SJCRH30 (cell line): ENCODE results near the gene SPATA3. TPM values are rescaled to one million over a fixed set of nuclear protein-coding genes. Genes with fewer than 3 reads are reported as not detected.

Experiments used
- DNase-seq, 2 experiments: peaks; one replicate each; pipeline ENCODE4 v3.0.0-alpha.2; 2015 to 2020
- H3K27ac ChIP-seq: fragments of 250-450 bp; sonication (Bioruptor Pico); 2 replicates; pipeline ENCODE4 v1.5.1; 2020; ENCODE audit warnings: mild to moderate bottlenecking, moderate library complexity
- H3K27me3 ChIP-seq: fragments of 250-450 bp; sonication (Bioruptor Pico); 2 replicates; pipeline ENCODE4 v1.5.1; 2020; ENCODE audit warnings: mild to moderate bottlenecking, moderate library complexity
- H3K36me3 ChIP-seq: fragments of 250-450 bp; sonication (Bioruptor Pico); 2 replicates; pipeline ENCODE4 v1.5.1; 2020; ENCODE audit warnings: mild to moderate bottlenecking, moderate library complexity
- H3K4me1 ChIP-seq: fragments of 250-450 bp; sonication (Bioruptor Pico); 2 replicates; pipeline ENCODE4 v1.5.1; 2020; ENCODE audit warnings: mild to moderate bottlenecking, moderate library complexity
- H3K4me3 ChIP-seq: fragments of 250-450 bp; sonication (Bioruptor Pico); 2 replicates; pipeline ENCODE4 v1.5.1; 2020; ENCODE audit warnings: mild to moderate bottlenecking, moderate library complexity
- H3K9me3 ChIP-seq: fragments of 250-450 bp; sonication (Bioruptor Pico); replicated peaks from 2 replicates; pipeline ENCODE4 v1.5.1; 2020; ENCODE audit warnings: mild to moderate bottlenecking, moderate library complexity
- total RNA-seq: library from RNA; depleted of rRNA; stranded (reverse); fragments of >200 nt; shearing (Covaris generic); gene quantifications from 2 replicates; pipeline ENCODE4 v1.2.3, GENCODE V29; 2014

Gene SPATA3
- total RNA-seq, 1 experiment from 2014 or later = not detected

DNA sequence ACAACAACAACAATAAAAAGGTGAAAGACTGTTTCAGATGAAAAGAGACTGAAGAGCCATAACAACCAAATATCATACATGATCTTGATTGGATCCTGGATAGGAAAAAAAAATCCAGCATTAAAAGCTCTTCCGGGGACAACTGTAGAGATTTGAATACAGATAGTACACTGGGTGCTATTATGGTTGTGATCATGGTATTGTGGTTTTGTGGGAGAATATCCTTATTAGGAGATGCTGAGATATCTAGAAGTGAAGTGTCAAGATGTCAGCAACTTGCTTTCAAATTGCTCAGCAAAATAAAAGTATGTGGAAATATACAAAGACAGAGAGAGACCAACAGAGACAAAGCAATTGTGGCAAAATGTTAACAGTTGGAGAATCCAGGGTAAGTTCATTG is 15.5 kb upstream of the SPATA3 start:
- 0 out of 2 replicates have a peak, but pooled peaks cover 3% of the 10 kb centered on the region for H3K9me3 ChIP-seq
- peaks cover 24% of the 10 kb centered on the region for H3K27me3 ChIP-seq
- no peak for DNase-seq
- H3K4me3 ChIP-seq = no peak overlapping the region
- H3K27ac ChIP-seq = no peak overlapping the region
- no peaks in the 10 kb centered on the region for H3K4me1 ChIP-seq
- no peaks in the 10 kb centered on the region for H3K36me3 ChIP-seq

DNA sequence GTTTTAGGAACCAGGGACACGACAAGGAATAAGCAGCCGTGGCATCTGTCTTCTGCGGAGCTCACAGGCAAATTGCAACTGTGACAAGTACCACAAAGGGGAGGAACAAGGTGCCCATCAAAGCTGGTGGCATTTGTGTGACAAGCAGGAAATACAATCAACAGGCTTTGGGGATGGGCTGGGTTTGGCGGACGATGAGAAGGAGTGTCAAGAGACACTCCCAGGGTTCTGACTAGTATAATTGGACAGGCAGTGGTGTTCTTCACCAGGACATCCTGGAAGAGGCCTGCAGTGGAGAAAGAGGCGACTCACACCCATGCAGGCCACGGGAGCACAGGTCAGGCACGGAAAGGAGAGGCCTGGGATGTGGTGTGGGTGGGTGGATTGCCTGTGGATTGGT is 14.2 kb upstream of the SPATA3 start:
- Histone ChIP-seq H3K36me3 (no peaks in the 10 kb centered on the region), H3K4me1 (no peaks in the 10 kb centered on the region), H3K4me3 (no peak overlapping the region), H3K27me3 (peaks cover 25% of the 10 kb centered on the region), H3K27ac (no peak overlapping the region), H3K9me3 (0 out of 2 replicates have a peak, but pooled peaks cover 3% of the 10 kb centered on the region)
- DNase-seq = no peak

DNA sequence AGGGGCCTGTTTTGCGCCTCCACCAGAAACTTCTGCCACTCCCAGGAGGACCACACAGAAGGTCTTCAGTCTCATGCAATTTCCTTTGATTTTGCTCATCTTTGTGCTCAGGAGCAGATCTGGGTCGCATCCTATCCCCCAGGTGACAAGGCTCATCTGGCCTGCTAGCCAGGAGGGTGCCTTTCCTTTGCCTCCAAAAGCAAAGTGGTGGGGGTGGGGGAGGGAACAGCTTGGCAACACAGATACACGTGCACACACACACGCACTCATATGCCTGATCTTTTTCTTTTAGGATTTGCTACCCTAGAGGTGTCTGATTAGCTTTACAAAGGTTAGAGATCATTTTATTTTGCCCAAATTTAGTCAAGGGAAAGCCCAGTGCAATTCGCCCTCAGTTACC is 13.8 kb upstream of the SPATA3 start:
- DNase-seq = no peak
- no peak overlapping the region for H3K27ac ChIP-seq
- H3K9me3 ChIP-seq = 0 out of 2 replicates have a peak, but pooled peaks cover 3% of the 10 kb centered on the region
- H3K4me3 ChIP-seq = no peak overlapping the region
- peaks cover 21% of the 10 kb centered on the region for H3K27me3 ChIP-seq
- no peaks in the 10 kb centered on the region for H3K4me1 ChIP-seq
- no peaks in the 10 kb centered on the region for H3K36me3 ChIP-seq

DNA sequence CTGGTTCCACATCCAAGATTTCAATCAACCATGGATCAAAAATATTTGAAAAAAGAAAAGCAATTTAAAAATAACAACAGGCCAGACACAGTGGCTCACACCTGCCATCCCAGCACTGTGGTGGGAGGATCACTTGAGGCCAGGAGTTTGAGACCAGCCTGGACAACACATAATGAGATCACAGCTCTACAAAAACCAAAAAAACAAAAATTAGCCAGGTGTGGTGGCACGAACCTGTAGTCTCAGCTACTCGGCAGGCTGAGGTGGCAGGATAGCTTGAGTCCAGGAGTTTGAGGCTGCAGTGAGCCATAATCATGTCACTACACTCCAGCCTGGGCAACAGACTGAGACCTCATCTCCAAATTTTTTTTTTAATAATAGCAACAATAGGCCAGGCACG is 13.4 kb upstream of the SPATA3 start:
- H3K9me3 ChIP-seq = 0 out of 2 replicates have a peak, but pooled peaks cover 3% of the 10 kb centered on the region
- no peaks in the 10 kb centered on the region for H3K36me3 ChIP-seq
- no peak overlapping the region for H3K27ac ChIP-seq
- no peak overlapping the region for H3K4me3 ChIP-seq
- DNase-seq = no peak
- H3K27me3 ChIP-seq = peaks cover 18% of the 10 kb centered on the region
- H3K4me1 ChIP-seq = no peaks in the 10 kb centered on the region

DNA sequence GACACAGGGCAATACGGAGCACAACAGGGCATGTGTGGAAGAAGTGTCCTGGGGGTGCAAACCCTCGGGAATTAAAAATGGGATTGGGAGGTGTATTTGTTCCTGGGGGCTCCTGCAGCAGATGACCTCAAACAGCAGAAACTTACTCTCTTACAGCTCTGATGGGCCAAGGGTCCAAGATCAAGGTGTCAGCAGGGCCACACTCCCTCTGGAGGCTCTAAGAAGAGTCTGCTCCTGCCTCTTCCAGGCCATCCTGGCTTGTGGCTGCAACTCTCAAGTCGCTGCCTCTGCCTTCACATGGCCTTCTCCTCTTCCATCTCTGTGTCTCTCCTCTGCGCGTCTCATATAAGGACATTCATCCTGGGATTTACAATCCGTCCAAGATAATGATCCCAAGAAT is 12.4 kb upstream of the SPATA3 start:
- Histone ChIP-seq H3K27ac (no peak overlapping the region), H3K4me3 (no peak overlapping the region), H3K36me3 (no peaks in the 10 kb centered on the region), H3K9me3 (no peaks in the 10 kb centered on the region), H3K27me3 (peaks cover 20% of the 10 kb centered on the region), H3K4me1 (no peaks in the 10 kb centered on the region)
- DNase-seq = no peak

- no peaks in the 10 kb centered on the region for H3K4me1 ChIP-seq
- H3K27me3 ChIP-seq = peaks cover 22% of the 10 kb centered on the region; the same call in 1 of the 2 replicates
- H3K9me3 ChIP-seq = no peaks in the 10 kb centered on the region
- no peaks in the 10 kb centered on the region for H3K36me3 ChIP-seq
- no peak overlapping the region for H3K27ac ChIP-seq
- H3K4me3 ChIP-seq = no peak overlapping the region
- DNase-seq = no peak
These were observed 11.3 kb upstream of the SPATA3 start for GRCh38 chr2:230984393-230985220.

GRCh38 chr2:230985519-230986231 is 10.2 kb upstream of the SPATA3 start:
- H3K27ac ChIP-seq = no peak overlapping the region
- no peaks in the 10 kb centered on the region for H3K9me3 ChIP-seq
- H3K36me3 ChIP-seq = no peaks in the 10 kb centered on the region
- H3K4me1 ChIP-seq = no peaks in the 10 kb centered on the region
- H3K4me3 ChIP-seq = no peak overlapping the region
- DNase-seq = no peak
- peaks cover 22% of the 10 kb centered on the region; the same call in 1 of the 2 replicates for H3K27me3 ChIP-seq

GRCh38 chr2:230986520-230987136 is 9.3 kb upstream of the SPATA3 start:
- Histone ChIP-seq H3K9me3 (no peaks in the 10 kb centered on the region), H3K27ac (no peak overlapping the region), H3K4me1 (no peaks in the 10 kb centered on the region), H3K27me3 (peaks cover 18% of the 10 kb centered on the region; the same call in 1 of the 2 replicates), H3K36me3 (no peaks in the 10 kb centered on the region), H3K4me3 (peak overlapping the region; percentile 35)
- no peak for DNase-seq

GRCh38 chr2:230987137-230988020 is 8.5 kb upstream of the SPATA3 start:
- Histone ChIP-seq H3K9me3 (no peaks in the 10 kb centered on the region), H3K27me3 (peaks cover 11% of the 10 kb centered on the region; the same call in 1 of the 2 replicates), H3K4me3 (peak overlapping the region; percentile 35), H3K27ac (no peak overlapping the region), H3K36me3 (no peaks in the 10 kb centered on the region), H3K4me1 (no peaks in the 10 kb centered on the region)
- DNase-seq = peak; percentile 68 to 86

- Histone ChIP-seq H3K4me1 (no peaks in the 10 kb centered on the region), H3K36me3 (no peaks in the 10 kb centered on the region), H3K27me3 (peaks cover 8% of the 10 kb centered on the region; the same call in 1 of the 2 replicates), H3K4me3 (no peak overlapping the region), H3K27ac (no peak overlapping the region), H3K9me3 (no peaks in the 10 kb centered on the region)
- no peak for DNase-seq
These were observed 6.2 kb upstream of the SPATA3 start for GRCh38 chr2:230989731-230990130.

- Histone ChIP-seq H3K4me3 (no peak overlapping the region), H3K9me3 (no peaks in the 10 kb centered on the region), H3K36me3 (no peaks in the 10 kb centered on the region), H3K4me1 (no peaks in the 10 kb centered on the region), H3K27ac (no peak overlapping the region), H3K27me3 (peaks cover 8% of the 10 kb centered on the region; the same call in 1 of the 2 replicates)
- no peak for DNase-seq
These were observed 5.6 kb upstream of the SPATA3 start for GRCh38 chr2:230990131-230990898.

DNA sequence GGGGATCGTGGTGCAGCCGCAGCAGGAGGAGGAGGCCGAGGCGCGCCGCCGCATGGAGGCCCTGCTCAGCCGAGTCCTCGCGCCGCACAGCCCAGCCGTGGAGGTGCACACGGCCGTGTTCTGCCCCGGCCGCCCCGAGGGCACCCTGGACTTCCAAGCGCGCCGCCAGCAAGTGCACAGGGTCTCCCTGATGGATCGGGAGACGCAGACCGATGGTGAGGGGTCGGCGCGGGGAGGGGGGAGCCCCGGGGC is 5.1 kb upstream of the SPATA3 start:
- H3K27me3 ChIP-seq = peaks cover 7% of the 10 kb centered on the region; the same call in 1 of the 2 replicates
- H3K9me3 ChIP-seq = no peaks in the 10 kb centered on the region
- no peak overlapping the region for H3K4me3 ChIP-seq
- no peak for DNase-seq
- no peaks in the 10 kb centered on the region for H3K36me3 ChIP-seq
- H3K27ac ChIP-seq = no peak overlapping the region
- H3K4me1 ChIP-seq = no peaks in the 10 kb centered on the region

DNA sequence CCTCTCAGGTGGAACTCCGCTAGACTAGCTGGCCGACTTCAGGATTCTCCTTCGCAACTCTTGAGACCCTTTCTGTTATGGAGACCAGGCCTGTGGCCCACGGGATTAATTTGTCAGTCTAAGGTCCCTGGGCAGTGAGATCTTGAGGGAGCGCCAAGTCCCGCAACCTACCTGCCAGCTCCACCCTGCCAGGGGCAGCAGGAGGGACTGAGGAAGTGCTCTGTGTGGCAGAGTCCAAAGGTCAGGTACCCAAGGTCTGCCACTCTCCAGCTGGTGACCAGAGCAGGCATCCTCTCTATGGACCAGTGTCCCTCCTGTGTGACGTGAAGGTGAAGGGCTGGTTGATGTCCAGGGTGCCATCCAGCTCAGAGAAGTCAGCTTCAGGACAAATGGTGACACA is 4.3 kb upstream of the SPATA3 start:
- peaks cover 4% of the 10 kb centered on the region; the same call in 1 of the 2 replicates for H3K27me3 ChIP-seq

DNA sequence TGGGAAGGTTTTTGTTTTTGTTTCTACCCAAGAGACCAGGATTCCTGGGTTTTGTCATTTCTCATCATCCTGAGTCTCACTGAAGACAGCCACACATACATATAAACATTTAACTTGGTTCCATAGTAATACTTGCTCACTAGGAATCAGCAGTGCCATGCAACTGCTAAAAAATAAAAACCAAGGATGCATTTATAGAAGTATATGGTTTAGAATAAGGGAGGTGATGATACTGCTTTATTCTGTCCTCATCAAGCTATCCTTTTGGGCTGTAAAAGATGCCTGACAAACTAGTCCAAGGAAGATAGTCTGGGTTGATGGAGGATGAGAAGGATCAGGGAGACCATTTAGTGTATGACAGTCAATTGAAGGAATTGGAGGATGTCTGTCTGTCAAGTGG is 740 bp downstream of the SPATA3 start:
- no peak for DNase-seq
- no peaks in the 10 kb centered on the region for H3K27me3 ChIP-seq
- 0 out of 2 replicates have a peak, but pooled peaks cover 4% of the 10 kb centered on the region for H3K9me3 ChIP-seq
- no peak overlapping the region for H3K4me3 ChIP-seq
- H3K4me1 ChIP-seq = peaks cover 14% of the 10 kb centered on the region; the same call in 1 of the 2 replicates
- no peak overlapping the region for H3K27ac ChIP-seq
- no peaks in the 10 kb centered on the region for H3K36me3 ChIP-seq

More for the DNA sequence above, 4.3 kb upstream of the SPATA3 start:
- Histone ChIP-seq H3K36me3 (no peaks in the 10 kb centered on the region), H3K4me1 (no peaks in the 10 kb centered on the region), H3K4me3 (no peak overlapping the region), H3K9me3 (0 out of 2 replicates have a peak, but pooled peaks cover 1% of the 10 kb centered on the region), H3K27ac (no peak overlapping the region)
- no peak for DNase-seq
